Loucy (cell line): ENCODE results near the gene HK1.

Experiments used
- H2AFZ ChIP-seq: fragments of 200-600 bp; sonication (generic); 2 replicates; pipeline ENCODE4 v1.6.0; 2016; ENCODE audit warnings: antibody characterized with exemption, mild to moderate bottlenecking, low read length, moderate library complexity
- H3F3A ChIP-seq: fragments of 200-600 bp; 2 replicates; pipeline ENCODE4 v1.6.0; 2016; ENCODE audit warnings: antibody characterized with exemption, low read depth, mild to moderate bottlenecking
- H3K27me3 ChIP-seq: fragments of 200-600 bp; sonication (generic); 2 replicates; pipeline ENCODE4 v1.6.1; 2014; ENCODE audit warnings: low read length, mild to moderate bottlenecking; ENCODE audit not compliant: insufficient read depth, poor library complexity, severe bottlenecking
- H3K36me3 ChIP-seq: fragments of 200-600 bp; sonication (generic); 2 replicates; pipeline ENCODE4 v1.6.1; 2016; ENCODE audit warnings: low read length; ENCODE audit not compliant: insufficient read depth
- H3K4me1 ChIP-seq: fragments of 200-600 bp; sonication (generic); 2 replicates; pipeline ENCODE4 v1.5.1; 2014; ENCODE audit warnings: low read length, mild to moderate bottlenecking; ENCODE audit not compliant: insufficient read depth, poor library complexity, severe bottlenecking
- H3K4me2 ChIP-seq: fragments of 200-600 bp; sonication (generic); 2 replicates; pipeline ENCODE4 v1.6.0; 2014; ENCODE audit warnings: antibody characterized with exemption, low read length, low read depth, mild to moderate bottlenecking; ENCODE audit not compliant: poor library complexity, severe bottlenecking
- H3K4me3 ChIP-seq: fragments of 200-600 bp; sonication (generic); 2 replicates; pipeline ENCODE4 v1.5.1; 2014; ENCODE audit warnings: low read length, mild to moderate bottlenecking, mixed read lengths; ENCODE audit not compliant: poor library complexity, severe bottlenecking
- H3K79me2 ChIP-seq: fragments of 200-600 bp; sonication (generic); 2 replicates; pipeline ENCODE4 v1.6.1; 2014; ENCODE audit warnings: low read length; ENCODE audit not compliant: insufficient read depth
- H3K9ac ChIP-seq: fragments of 200-600 bp; sonication (generic); 2 replicates; pipeline ENCODE4 v1.6.0; 2014; ENCODE audit warnings: mild to moderate bottlenecking, low read depth, low read length, moderate library complexity; ENCODE audit not compliant: poor library complexity, severe bottlenecking
- H3K9me2 ChIP-seq: fragments of 200-600 bp; sonication (generic); replicated peaks from 2 replicates; pipeline ENCODE4 v1.6.1; 2016; ENCODE audit warnings: low read depth, low read length, mixed read lengths
- H3K9me3 ChIP-seq: fragments of 200-600 bp; sonication (generic); 2 replicates; pipeline ENCODE4 v1.6.1; 2014; ENCODE audit warnings: mild to moderate bottlenecking, antibody characterized with exemption, low read length, low read depth; ENCODE audit not compliant: insufficient read depth
- H4K20me1 ChIP-seq: fragments of 200-600 bp; sonication (generic); 2 replicates; pipeline ENCODE4 v1.6.0; 2014; ENCODE audit warnings: antibody characterized with exemption, low read length, mild to moderate bottlenecking; ENCODE audit not compliant: insufficient read depth, poor library complexity, severe bottlenecking
- CTCF ChIP-seq: fragments of 200-600 bp; sonication (generic); conservative IDR thresholded peaks from 2 replicates; pipeline ENCODE4 v1.5.1; 2014; ENCODE audit warnings: mild to moderate bottlenecking, antibody characterized with exemption, low read length
- EZH2phosphoT487 ChIP-seq: fragments of 200-600 bp; IDR thresholded peaks from 2 replicates; pipeline ENCODE4 v1.6.1; 2018; ENCODE audit warnings: antibody characterized with exemption, mild to moderate bottlenecking, moderate library complexity, borderline replicate concordance

The HK1 gene

DNA sequence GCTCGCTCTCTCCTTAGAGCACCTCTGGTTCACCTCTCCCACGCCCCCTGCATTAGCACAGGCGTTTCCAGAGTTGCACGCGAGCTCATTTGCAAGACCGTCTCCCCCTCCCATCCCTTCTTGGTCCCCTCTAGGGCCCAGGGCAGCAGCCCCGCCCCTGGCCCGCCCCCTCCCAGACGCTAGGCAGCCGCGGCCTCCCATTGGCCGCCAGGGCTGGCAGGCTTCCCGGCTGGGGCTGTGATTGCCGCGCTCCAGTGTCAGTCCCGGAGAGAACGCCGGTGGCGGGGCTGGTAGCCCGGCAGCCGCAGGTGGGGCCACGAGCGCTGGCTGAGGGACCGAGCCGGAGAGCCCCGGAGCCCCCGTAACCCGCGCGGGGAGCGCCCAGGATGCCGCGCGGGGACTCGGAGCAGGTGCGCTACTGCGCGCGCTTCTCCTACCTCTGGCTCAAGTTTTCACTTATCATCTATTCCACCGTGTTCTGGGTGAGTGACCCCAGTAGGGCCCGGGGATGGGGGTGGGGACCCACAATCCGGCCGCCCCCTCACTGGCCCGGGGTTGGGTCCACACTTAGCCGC is 173.0 kb downstream of the HK1 start, which contains the start of gene TSPAN15:
Gene TSPAN15, plus strand, starts transcription at position 257 of the 575 bp plus-strand sequence. Its CDS starts 130 bp downstream, at position 387.
- Histone ChIP-seq H3K4me2 (peak within 1 kb of the TSS; percentile 52), H3F3A (no peaks in the 10 kb centered on the region), H3K4me3 (peak within 1 kb of the TSS; percentile 60), H3K9ac (no peak within 1 kb of the TSS), H3K79me2 (no peaks in the 10 kb centered on the region), H3K4me1 (peaks cover 14% of the 10 kb centered on the region), H3K27me3 (no peaks in the 10 kb centered on the region), H3K36me3 (no peaks in the 10 kb centered on the region), H4K20me1 (no peaks in the 10 kb centered on the region), H2AFZ (peak within 1 kb of the TSS; percentile 72), H3K9me3 (no peaks in the 10 kb centered on the region), H3K9me2 (no peaks in the 10 kb centered on the region)
- TF ChIP-seq EZH2phosphoT487 (no peak), CTCF (no peak)
